GM12878 (cell line): Measurements from ENCODE around the gene PTPMT1. TPM values are rescaled to one million over a fixed set of nuclear protein-coding genes. Genes with fewer than 3 reads are reported as not detected.

Experiments used
- CREM ChIP-seq: IDR thresholded peaks from 2 replicates; pipeline ENCODE4 v1.6.1; 2014; ENCODE audit warnings: antibody characterized with exemption, low read depth
- ESRRA ChIP-seq: IDR thresholded peaks from 2 replicates; pipeline ENCODE4 v1.6.1; 2012; ENCODE audit warnings: mild to moderate bottlenecking, low read length, improper control_type of control experiment
- FOS ChIP-seq: IDR thresholded peaks from 3 replicates; pipeline ENCODE4 v1.6.1; 2011; ENCODE audit warnings: borderline replicate concordance; ENCODE audit not compliant: insufficient read length; ENCODE audit errors: extremely low read depth
- GATAD2B ChIP-seq: fragments of 450-650 bp; conservative IDR thresholded peaks from 2 replicates; pipeline ENCODE4 v1.6.1; 2017; ENCODE audit warnings: low read depth, mild to moderate bottlenecking, moderate library complexity
- MTA3 ChIP-seq: IDR thresholded peaks from 2 replicates; pipeline ENCODE4 v1.6.1; 2012; ENCODE audit warnings: low read length, inconsistent platforms, borderline replicate concordance
- PBX3 ChIP-seq: IDR thresholded peaks from 2 replicates; pipeline ENCODE4 v1.6.1; 2011; ENCODE audit warnings: mild to moderate bottlenecking, low read depth, low read length, moderate library complexity; ENCODE audit not compliant: insufficient replicate concordance
- PRDM15 ChIP-seq: fragments of 450-650 bp; formaldehyde crosslinking; IDR thresholded peaks from 2 replicates; pipeline ENCODE4 v1.4.0; 2020; ENCODE audit warnings: mild to moderate bottlenecking, moderate library complexity
- RBBP5 ChIP-seq: fragments of 200-600 bp; sonication (generic); conservative IDR thresholded peaks from 2 replicates; pipeline ENCODE4 v1.6.1; 2016
- REST ChIP-seq: IDR thresholded peaks from 2 replicates; pipeline ENCODE4 v1.6.1; 2012; ENCODE audit warnings: mild to moderate bottlenecking, low read depth, low read length
- USF1 ChIP-seq: IDR thresholded peaks from 2 replicates; pipeline ENCODE4 v1.6.1; 2011; ENCODE audit warnings: borderline replicate concordance, low read depth, mild to moderate bottlenecking, moderate library complexity, mixed read lengths, low read length; ENCODE audit not compliant: insufficient read depth; ENCODE audit errors: extremely low read length
- ZNF384 ChIP-seq: IDR thresholded peaks from 2 replicates; pipeline ENCODE4 v1.6.1; 2012; ENCODE audit warnings: low read depth, mild to moderate bottlenecking, low read length, improper control_type of control experiment, borderline replicate concordance
- ZNF687 ChIP-seq: fragments of 450-650 bp; IDR thresholded peaks from 2 replicates; pipeline ENCODE4 v1.6.1; 2017; ENCODE audit warnings: mild to moderate bottlenecking, moderate library complexity
- ZSCAN29 ChIP-seq: fragments of 450-650 bp; IDR thresholded peaks from 2 replicates; pipeline ENCODE4 v1.6.1; 2017; ENCODE audit warnings: mild to moderate bottlenecking, moderate library complexity
- polyA plus RNA-seq, 11 experiments: library from polyadenylated mRNA; depleted of rRNA in 4 of 11; unstranded in 6 of 11; stranded (reverse) in 5 of 11; fragments of >200 nt; fragmentation: Nextera tagmentation in 4 of 11; fragmentation: Illumina TruSeq in 1 of 11; extraction: Ambion mirVana in 4 of 11; extraction: Trizol in 1 of 11; gene quantifications; 1 replicate in 1 of 11; 2 replicates in 10 of 11; pipeline versions ENCODE4 v1.2.1 to v1.2.3, GENCODE V29; 2011 to 2016; ENCODE audit warnings: inconsistent platforms in 2 of 11, missing spikeins in 2 of 11, low read depth in 1 of 11
- total RNA-seq, 4 experiments: library from RNA; depleted of rRNA in 3 of 4; stranded (reverse); fragments of >200 nt in 3 of 4; fragmentation: Illumina TruSeq in 1 of 4; extraction: Trizol in 1 of 4; gene quantifications; 2 replicates each; pipeline versions ENCODE4 v1.2.1 to v1.2.3, GENCODE V29; 2013 to 2021

PTPMT1 gene
- total and polyA plus RNA-seq, 10 of the 15 experiments (the other 5 are each of a cell fraction or from before 2014, with no cell fraction given): 12.0 to 116 (median 58.2) TPM

- TF ChIP-seq ZSCAN29 (0 out of 2 replicates have a peak, but pooled peaks have one; percentile 80), GATAD2B (no peak), RBBP5 (no peak; the same call in 1 of the 2 replicates), REST (no peak), MTA3 (no peak), ZNF687 (peak; percentile 47; the same call in 1 of the 2 replicates), ESRRA (peak; percentile 96), USF1 (no peak), PBX3 (peak; percentile 54), CREM (peak; percentile 94), ZNF384 (no peak), PRDM15 (CRISPR knock-in tag) (no peak), FOS (no peak)
Observed at GRCh38 chr11:47578524-47579494, 13.4 kb downstream of the PTPMT1 start, which contains the start of the genes KBTBD4 and NDUFS3 (continued).
